ENCODE results near the gene EXD1. TPM values are rescaled to one million over a fixed set of nuclear protein-coding genes. Genes with fewer than 3 reads are reported as not detected.

Gene EXD1
- total and polyA plus RNA-seq, 2 of the 13 experiments (the other 11 are each of a cell fraction or from before 2014, with no cell fraction given): not detected

- TF ChIP-seq CSRNP1 (CRISPR knock-in tag; IDR thresholded peaks at IDR 0.05) (no peak), CBFB (CRISPR knock-in tag; IDR thresholded peaks at IDR 0.05) (peak; percentile 62; the same call in 1 of the 2 replicates), STAG1 (CRISPR knock-in tag; IDR thresholded peaks at IDR 0.05) (0 out of 2 replicates have a peak, but pooled peaks have one; percentile 9), BRCA1 (CRISPR knock-in tag; IDR thresholded peaks at IDR 0.05) (peak; percentile 67; the same call in 1 of the 2 replicates), KMT2A (CRISPR knock-in tag; IDR thresholded peaks at IDR 0.05) (peak; percentile 40; the same call in 1 of the 2 replicates), TCF12 (IDR thresholded peaks at IDR 0.05) (no peak), TCF12 (CRISPR knock-in tag; IDR thresholded peaks at IDR 0.05) (peak; percentile 93), JUNB (CRISPR knock-in tag; IDR thresholded peaks at IDR 0.05; ENCODE audit: borderline replicate concordance) (no peak), FOXK1 (CRISPR knock-in tag; IDR thresholded peaks at IDR 0.05; ENCODE audit: borderline replicate concordance, low read depth) (peak; percentile 56; the same call in 1 of the 2 replicates), KDM3A (CRISPR knock-in tag; IDR thresholded peaks at IDR 0.05; ENCODE audit: low read depth) (peak; percentile 74; the same call in 1 of the 2 replicates), ZNF281 (CRISPR knock-in tag; IDR thresholded peaks at IDR 0.05; ENCODE audit: borderline replicate concordance) (peak; percentile 26; the same call in 1 of the 2 replicates), ZNF747 (CRISPR knock-in tag; IDR thresholded peaks at IDR 0.05; ENCODE audit: borderline replicate concordance) (peak; percentile 63; the same call in 1 of the 2 replicates), ZFP82 (CRISPR knock-in tag; IDR thresholded peaks at IDR 0.05; ENCODE audit: borderline replicate concordance) (no peak), NCOA5 (CRISPR knock-in tag; IDR thresholded peaks at IDR 0.05) (no peak), MAX (IDR thresholded peaks at IDR 0.05) (peak; percentile 62), FOXA1 (IDR thresholded peaks at IDR 0.05) (no peak), FOXA1 (CRISPR knock-in tag; IDR thresholded peaks at IDR 0.05) (peak; percentile 49; the same call in 1 of the 2 replicates), ZNF619 (CRISPR knock-in tag; IDR thresholded peaks at IDR 0.05) (0 out of 2 replicates have a peak, but pooled peaks have one; percentile 29), HCFC1 (IDR thresholded peaks at IDR 0.05; ENCODE audit: low read depth, low read length) (no peak), ZNF562 (CRISPR knock-in tag; IDR thresholded peaks at IDR 0.05; ENCODE audit: borderline replicate concordance) (no peak), ZNF605 (CRISPR knock-in tag; IDR thresholded peaks at IDR 0.05) (peak; percentile 88)
- TF ChIP-seq, protein P1, sequence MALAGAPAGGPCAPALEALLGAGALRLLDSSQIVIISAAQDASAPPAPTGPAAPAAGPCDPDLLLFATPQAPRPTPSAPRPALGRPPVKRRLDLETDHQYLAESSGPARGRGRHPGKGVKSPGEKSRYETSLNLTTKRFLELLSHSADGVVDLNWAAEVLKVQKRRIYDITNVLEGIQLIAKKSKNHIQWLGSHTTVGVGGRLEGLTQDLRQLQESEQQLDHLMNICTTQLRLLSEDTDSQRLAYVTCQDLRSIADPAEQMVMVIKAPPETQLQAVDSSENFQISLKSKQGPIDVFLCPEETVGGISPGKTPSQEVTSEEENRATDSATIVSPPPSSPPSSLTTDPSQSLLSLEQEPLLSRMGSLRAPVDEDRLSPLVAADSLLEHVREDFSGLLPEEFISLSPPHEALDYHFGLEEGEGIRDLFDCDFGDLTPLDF (CRISPR knock-in tag; IDR thresholded peaks at IDR 0.05): no peak
- TF ChIP-seq, protein P2, sequence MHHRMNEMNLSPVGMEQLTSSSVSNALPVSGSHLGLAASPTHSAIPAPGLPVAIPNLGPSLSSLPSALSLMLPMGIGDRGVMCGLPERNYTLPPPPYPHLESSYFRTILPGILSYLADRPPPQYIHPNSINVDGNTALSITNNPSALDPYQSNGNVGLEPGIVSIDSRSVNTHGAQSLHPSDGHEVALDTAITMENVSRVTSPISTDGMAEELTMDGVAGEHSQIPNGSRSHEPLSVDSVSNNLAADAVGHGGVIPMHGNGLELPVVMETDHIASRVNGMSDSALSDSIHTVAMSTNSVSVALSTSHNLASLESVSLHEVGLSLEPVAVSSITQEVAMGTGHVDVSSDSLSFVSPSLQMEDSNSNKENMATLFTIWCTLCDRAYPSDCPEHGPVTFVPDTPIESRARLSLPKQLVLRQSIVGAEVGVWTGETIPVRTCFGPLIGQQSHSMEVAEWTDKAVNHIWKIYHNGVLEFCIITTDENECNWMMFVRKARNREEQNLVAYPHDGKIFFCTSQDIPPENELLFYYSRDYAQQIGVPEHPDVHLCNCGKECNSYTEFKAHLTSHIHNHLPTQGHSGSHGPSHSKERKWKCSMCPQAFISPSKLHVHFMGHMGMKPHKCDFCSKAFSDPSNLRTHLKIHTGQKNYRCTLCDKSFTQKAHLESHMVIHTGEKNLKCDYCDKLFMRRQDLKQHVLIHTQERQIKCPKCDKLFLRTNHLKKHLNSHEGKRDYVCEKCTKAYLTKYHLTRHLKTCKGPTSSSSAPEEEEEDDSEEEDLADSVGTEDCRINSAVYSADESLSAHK (CRISPR knock-in tag; IDR thresholded peaks at IDR 0.05; ENCODE audit: borderline replicate concordance): no peak
Observed at GRCh38 chr15:41259546-41260189, 29.1 kb upstream of the EXD1 start (continued).

All from HepG2 (cell line).